HepG2 (cell line): Measurements from ENCODE around the gene UBC. TPM values are rescaled to one million over a fixed set of nuclear protein-coding genes. Genes with fewer than 3 reads are reported as not detected.

Source experiments
- BRF2 ChIP-seq: sonication (generic); formaldehyde crosslinking; IDR thresholded peaks from 2 replicates; pipeline ENCODE4 v1.8.1; 2022; ENCODE audit warnings: mild to moderate bottlenecking, missing genetic modification reagents
- IRF1 ChIP-seq: sonication (generic); formaldehyde crosslinking; IDR thresholded peaks from 2 replicates; pipeline ENCODE4 v1.4.0; 2020; ENCODE audit warnings: low read depth, mild to moderate bottlenecking, missing genetic modification reagents
- NFE2L1 ChIP-seq: sonication (generic); formaldehyde crosslinking; IDR thresholded peaks from 2 replicates; pipeline ENCODE4 v1.4.0; 2020; ENCODE audit warnings: missing genetic modification reagents, mild to moderate bottlenecking, borderline replicate concordance
- PHF20 ChIP-seq: sonication (generic); formaldehyde crosslinking; IDR thresholded peaks from 2 replicates; pipeline ENCODE4 v1.5.0; 2020; ENCODE audit warnings: mild to moderate bottlenecking, missing genetic modification reagents
- PPARG ChIP-seq: conservative IDR thresholded peaks from 2 replicates; pipeline ENCODE4 v1.6.1; 2016; ENCODE audit warnings: missing biosample characterization, missing genetic modification reagents
- RBAK ChIP-seq: sonication (generic); formaldehyde crosslinking; IDR thresholded peaks from 2 replicates; pipeline ENCODE4 v1.5.1; 2020; ENCODE audit warnings: mild to moderate bottlenecking, missing genetic modification reagents
- RFX1 ChIP-seq: fragments of 450-650 bp; IDR thresholded peaks from 2 replicates; pipeline ENCODE4 v1.6.1; 2017
- RFX3 ChIP-seq: IDR thresholded peaks from 2 replicates; pipeline ENCODE4 v1.6.1; 2016; ENCODE audit warnings: missing biosample characterization, missing genetic modification reagents
- RNF219 ChIP-seq: sonication (generic); formaldehyde crosslinking; IDR thresholded peaks from 2 replicates; pipeline ENCODE4 v1.5.0; 2020; ENCODE audit warnings: mild to moderate bottlenecking, missing genetic modification reagents
- TFE3 ChIP-seq: IDR thresholded peaks from 2 replicates; pipeline ENCODE4 v1.6.1; 2016
- ZNF12 ChIP-seq: sonication (generic); formaldehyde crosslinking; IDR thresholded peaks from 2 replicates; pipeline ENCODE4 v1.5.0; 2020; ENCODE audit warnings: missing genetic modification reagents
- ZNF343 ChIP-seq: sonication (generic); formaldehyde crosslinking; IDR thresholded peaks from 2 replicates; pipeline ENCODE4 v1.4.0; 2020; ENCODE audit warnings: mild to moderate bottlenecking, missing genetic modification reagents
- ZNF512 ChIP-seq: sonication (generic); formaldehyde crosslinking; IDR thresholded peaks from 2 replicates; pipeline ENCODE4 v1.4.0; 2020; ENCODE audit warnings: mild to moderate bottlenecking, missing genetic modification reagents
- ZNF512B ChIP-seq: sonication (generic); formaldehyde crosslinking; IDR thresholded peaks from 2 replicates; pipeline ENCODE4 v1.5.1; 2020; ENCODE audit warnings: missing genetic modification reagents, mild to moderate bottlenecking, borderline replicate concordance
- ZNF616 ChIP-seq: sonication (generic); formaldehyde crosslinking; IDR thresholded peaks from 2 replicates; pipeline ENCODE4 v1.5.0; 2020; ENCODE audit warnings: low read depth, mild to moderate bottlenecking, missing genetic modification reagents
- ZNF737 ChIP-seq: sonication (generic); formaldehyde crosslinking; IDR thresholded peaks from 2 replicates; pipeline ENCODE4 v1.5.0; 2020; ENCODE audit warnings: missing genetic modification reagents, mild to moderate bottlenecking, borderline replicate concordance
- ZNF770 ChIP-seq: sonication (generic); formaldehyde crosslinking; IDR thresholded peaks from 2 replicates; pipeline ENCODE4 v1.5.0; 2020; ENCODE audit warnings: mild to moderate bottlenecking, missing genetic modification reagents
- polyA plus RNA-seq, 8 experiments: library from polyadenylated mRNA; depleted of rRNA in 3 of 8; stranded (reverse) in 7 of 8; unstranded in 1 of 8; fragments of >200 nt; fragmentation: Illumina TruSeq in 4 of 8; extraction: Trizol in 4 of 8; gene quantifications; 2 replicates each; pipeline versions ENCODE4 v1.2.1 to v1.2.3, GENCODE V29; 2011 to 2016; ENCODE audit warnings: low read depth in 4 of 8, missing spikeins in 1 of 8, mixed read lengths in 1 of 8; ENCODE audit not compliant: insufficient read depth in 1 of 8
- total RNA-seq, 5 experiments: library from RNA; depleted of rRNA; stranded (reverse); fragments of >200 nt; fragmentation: Illumina TruSeq; extraction: Trizol; gene quantifications; 2 replicates each; pipeline ENCODE4 v1.2.3, GENCODE V29; 2016; ENCODE audit warnings: low read depth in 1 of 5

UBC gene
- total and polyA plus RNA-seq, 2 of the 13 experiments (the other 11 are each of a cell fraction or from before 2014, with no cell fraction given), result 805 to 1,432 TPM

- no peak for TF ChIP-seq BRF2 (CRISPR knock-in tag)
- no peak for TF ChIP-seq RFX3 (CRISPR knock-in tag)
- TF ChIP-seq RFX1, result no peak
- no peak for TF ChIP-seq ZNF12
- no peak for TF ChIP-seq NFE2L1 (CRISPR knock-in tag)
- no peak for TF ChIP-seq RNF219 (CRISPR knock-in tag)
- peak; percentile 84; the same call in 1 of the 2 replicates for TF ChIP-seq ZNF770 (CRISPR knock-in tag)
- no peak for TF ChIP-seq ZNF512 (CRISPR knock-in tag)
- no peak for TF ChIP-seq PPARG (CRISPR knock-in tag)
- TF ChIP-seq PHF20 (CRISPR knock-in tag), result no peak
- TF ChIP-seq ZNF616 (CRISPR knock-in tag), result no peak
- TF ChIP-seq RBAK (CRISPR knock-in tag), result no peak
- no peak for TF ChIP-seq ZNF737 (CRISPR knock-in tag)
- no peak for TF ChIP-seq ZNF343 (CRISPR knock-in tag)
- no peak for TF ChIP-seq TFE3 (CRISPR knock-in tag)
- TF ChIP-seq ZNF512B (CRISPR knock-in tag), result no peak
- TF ChIP-seq IRF1 (CRISPR knock-in tag), result no peak
Measured at GRCh38 chr12:124898200-124898922, 16.1 kb downstream of the UBC start (continued).
